Measurements from ENCODE around the gene YWHAQ. TPM values are rescaled to one million over a fixed set of nuclear protein-coding genes. Genes with fewer than 3 reads are reported as not detected.

Gene YWHAQ
- total and polyA plus RNA-seq, 2 of the 4 experiments (the other 2 are of a cell fraction), result 196 to 255 TPM

DNA sequence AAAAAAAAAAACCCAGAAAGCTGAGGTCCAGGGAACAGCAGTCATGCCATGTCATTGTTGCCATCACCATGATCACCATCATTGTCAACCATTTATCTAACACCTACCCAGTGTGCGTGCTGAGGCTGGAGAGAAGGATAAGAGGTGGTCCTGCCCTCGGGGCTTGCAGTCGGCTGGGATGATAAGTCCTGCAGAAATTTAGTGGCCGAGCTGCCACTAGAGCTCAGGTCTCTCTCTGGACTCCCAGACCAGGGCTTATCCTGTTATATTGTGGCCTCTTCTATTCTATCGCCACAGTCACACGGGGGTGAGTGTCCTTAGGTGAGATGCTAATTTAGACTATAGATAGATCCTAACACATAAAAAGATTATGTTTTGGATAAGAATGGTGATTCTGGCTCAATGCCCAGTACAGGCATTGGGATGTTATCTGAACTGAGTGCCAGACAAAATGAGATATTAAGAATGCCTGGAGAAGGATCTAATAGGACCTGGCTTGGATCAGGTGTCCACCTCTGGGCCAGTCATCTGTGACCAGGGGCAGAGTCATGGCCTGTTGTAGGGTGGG lies 43.2 kb upstream of the YWHAQ start:
- peak overlapping the region; percentile 89; the same call in 2 of the 3 replicates for H2BK15ac ChIP-seq (ENCODE audit: low read depth, low read length)
- H2BK20ac ChIP-seq (ENCODE audit: low read depth, low read length), result peak overlapping the region; percentile 94
- ATAC-seq (ENCODE audit: low read depth), result no peak
- BruUV-seq (replicated peaks), result no TSS peak
- no peak overlapping the region for H3K9ac ChIP-seq (ENCODE audit: low read depth, low read length)
- H2BK120ac ChIP-seq (ENCODE audit: low read depth, low read length), result peak overlapping the region; percentile 79
- intact Hi-C loops (cut with micrococcal nuclease), result no loop called here
- TF ChIP-seq MAZ (IDR thresholded peaks at IDR 0.05; ENCODE audit: borderline replicate concordance, low read depth, low read length) (no peak), MAFK (IDR thresholded peaks at IDR 0.05; ENCODE audit: low read depth, low read length) (no peak), ELK1 (IDR thresholded peaks at IDR 0.05; ENCODE audit: borderline replicate concordance, low read depth, low read length) (no peak)
- in situ Hi-C loops (cut with MboI; ENCODE audit: low sequenced_read_pairs), result no loop called here
- CTCF ChIA-PET, result no interaction called here
- H3K18ac ChIP-seq (ENCODE audit: low read depth, low read length), result no peak overlapping the region
- H3K27me3 ChIP-seq (ENCODE audit: control insufficient read depth, insufficient read depth, low read length), result no peaks in the 10 kb centered on the region
- no peak overlapping the region for H2BK5ac ChIP-seq (ENCODE audit: low read depth, low read length, poor library complexity, severe bottlenecking)
- no peak overlapping the region for H3K4me2 ChIP-seq (ENCODE audit: low read depth, low read length)
- H3K14ac ChIP-seq (replicated peaks; ENCODE audit: low read depth, low read length), result 0 out of 2 replicates have a peak overlapping the region, but pooled peaks have one; percentile 36
- no peaks in the 10 kb centered on the region for H4K20me1 ChIP-seq (ENCODE audit: insufficient read depth, low read length)
- peak overlapping the region in 1 of 2 experiments; percentile 27; a peak in 1 of 4 replicates for H4K8ac ChIP-seq (ENCODE audit: low read depth in 2 of 2, low read length in 2 of 2)
- peak overlapping the region; percentile 63; the same call in 1 of the 2 replicates for H4K91ac ChIP-seq (ENCODE audit: insufficient read depth, low read depth, low read length)
- H4K5ac ChIP-seq (ENCODE audit: low read depth, low read length), result no peak overlapping the region
- peaks cover 11% of the 10 kb centered on the region for H3K4me1 ChIP-seq (ENCODE audit: control insufficient read depth, insufficient read depth, low read length)
- H3K27ac ChIP-seq (ENCODE audit: insufficient read depth, low read length), result no peak overlapping the region
- peak overlapping the region; percentile 92 for H2AK5ac ChIP-seq (ENCODE audit: low read depth, low read length)
- no peaks in the 10 kb centered on the region for H3K36me3 ChIP-seq (ENCODE audit: control insufficient read depth, insufficient read depth, low read length)
- POLR2A ChIA-PET (ENCODE audit: unreplicated experiment), result interaction anchor here (0.5 kb wide), 1 partner anchor 783 kb away, joined by 3 read pairs; no protein-coding TSS in a partner anchor
- H3K4me3 ChIP-seq (ENCODE audit: insufficient read depth, low read depth, low read length), result no peak overlapping the region
- peaks cover 15% of the 10 kb centered on the region; the same call in 1 of the 2 replicates for H3K9me1 ChIP-seq (ENCODE audit: insufficient read depth, low read length)
- peak overlapping the region; percentile 33; the same call in 1 of the 2 replicates for H3K4ac ChIP-seq (ENCODE audit: low read depth, low read length)
- peak; percentile 14 for DNase-seq
- H3K56ac ChIP-seq (ENCODE audit: extremely low read depth, insufficient read depth, low read length), result no peak overlapping the region
- dilution Hi-C loops (cut with HindIII; ENCODE audit: low sequenced_read_pairs, unreplicated experiment), result no loop called here
- H3K23ac ChIP-seq (ENCODE audit: low read depth, low read length), result no peak overlapping the region
- no peaks in the 10 kb centered on the region for H3K9me3 ChIP-seq (ENCODE audit: control insufficient read depth, insufficient read depth, low read length)
- peak overlapping the region; percentile 80 for H2AK9ac ChIP-seq (replicated peaks; ENCODE audit: low read depth, low read length, poor library complexity)
- peak overlapping the region; percentile 29 for H2AFZ ChIP-seq (replicated peaks; ENCODE audit: low read length, poor library complexity)
- peaks cover 2 to 12% of the 10 kb centered on the region in 2 experiments; a peak in 1 of 4 replicates for H3K79me1 ChIP-seq (ENCODE audit: low read depth in 1 of 2, low read length in 2 of 2)
- no CpG with 5 or more reads among the region's 6 CpGs for WGBS, 2 experiments (ENCODE audit: extremely low coverage in 2 of 2, insufficient read length in 1 of 2)
